Testis (tissue), 2 donors: ENCODE data around the gene GAA.

Experiments used
- POLR2A ChIP-seq: fragments of 450-650 bp; IDR thresholded peaks from one replicate; pipeline ENCODE4 v1.6.1; 2017; ENCODE audit warnings: antibody characterized with exemption, mild to moderate bottlenecking, moderate library complexity
- TF ChIP-seq, protein P1 (sequence below), 3 experiments: fragments of 450-650 bp in 2 of 3; fragments of 200-600 bp in 1 of 3; sonication (generic) in 1 of 3; IDR thresholded peaks; one replicate each; pipeline ENCODE4 v1.5.1; 2016 to 2019; ENCODE audit warnings: antibody characterized with exemption in 3 of 3, mild to moderate bottlenecking in 2 of 3, moderate library complexity in 1 of 3

DNA sequence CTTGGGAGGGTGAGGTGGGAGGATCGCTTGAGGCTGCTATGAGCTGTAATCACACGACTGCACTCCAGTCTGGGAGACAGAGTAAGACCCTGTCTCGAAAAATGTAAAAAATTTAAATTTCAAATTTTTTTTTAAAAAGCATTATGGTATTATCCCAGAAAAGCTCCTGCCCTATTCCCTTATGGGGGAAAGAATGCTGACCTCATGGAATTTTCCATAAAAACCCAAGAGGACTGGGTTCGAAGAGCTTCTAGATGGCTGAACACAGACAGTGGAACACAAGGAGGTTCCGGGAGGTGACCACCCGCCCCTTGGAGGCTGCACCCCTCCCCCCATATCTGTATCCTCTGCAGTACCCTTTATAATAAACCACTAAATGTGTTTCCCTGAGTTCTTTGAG, 41.5 kb downstream of the GAA start:
- TF ChIP-seq, protein P1, sequence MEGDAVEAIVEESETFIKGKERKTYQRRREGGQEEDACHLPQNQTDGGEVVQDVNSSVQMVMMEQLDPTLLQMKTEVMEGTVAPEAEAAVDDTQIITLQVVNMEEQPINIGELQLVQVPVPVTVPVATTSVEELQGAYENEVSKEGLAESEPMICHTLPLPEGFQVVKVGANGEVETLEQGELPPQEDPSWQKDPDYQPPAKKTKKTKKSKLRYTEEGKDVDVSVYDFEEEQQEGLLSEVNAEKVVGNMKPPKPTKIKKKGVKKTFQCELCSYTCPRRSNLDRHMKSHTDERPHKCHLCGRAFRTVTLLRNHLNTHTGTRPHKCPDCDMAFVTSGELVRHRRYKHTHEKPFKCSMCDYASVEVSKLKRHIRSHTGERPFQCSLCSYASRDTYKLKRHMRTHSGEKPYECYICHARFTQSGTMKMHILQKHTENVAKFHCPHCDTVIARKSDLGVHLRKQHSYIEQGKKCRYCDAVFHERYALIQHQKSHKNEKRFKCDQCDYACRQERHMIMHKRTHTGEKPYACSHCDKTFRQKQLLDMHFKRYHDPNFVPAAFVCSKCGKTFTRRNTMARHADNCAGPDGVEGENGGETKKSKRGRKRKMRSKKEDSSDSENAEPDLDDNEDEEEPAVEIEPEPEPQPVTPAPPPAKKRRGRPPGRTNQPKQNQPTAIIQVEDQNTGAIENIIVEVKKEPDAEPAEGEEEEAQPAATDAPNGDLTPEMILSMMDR (IDR thresholded peaks at IDR 0.05), result no peak
- TF ChIP-seq POLR2A, result no peak
